ENCODE measurements around the gene PDS5B. TPM values are rescaled to one million over a fixed set of nuclear protein-coding genes. Genes with fewer than 3 reads are reported as not detected.

The PDS5B gene
- total RNA-seq, 6 experiments from 2014 or later = 11.9 to 14.2 (median 12.5) TPM

- no peak overlapping the region for H3K4me3 ChIP-seq
- no peak for DNase-seq
- intact Hi-C loops (cut with DNase I) = no loop called here
- no peaks in the 10 kb centered on the region for H3K36me3 ChIP-seq
- WGBS (ENCODE audit: insufficient coverage, low coverage, low lambda C conversion rate, missing lambda C conversion rate) = 90% methylated on average over 1 of the region's 1 CpG
- H3K27me3 ChIP-seq = no peaks in the 10 kb centered on the region
- no peak for TF ChIP-seq POLR2A (IDR thresholded peaks at IDR 0.05)
- no peak for TF ChIP-seq CTCF (IDR thresholded peaks at IDR 0.05)
- no peaks in the 10 kb centered on the region for H3K4me1 ChIP-seq
- no peak overlapping the region for H3K27ac ChIP-seq
- no peaks in the 10 kb centered on the region for H3K9me3 ChIP-seq
- no peak for ATAC-seq
These were observed 95.9 kb downstream of the PDS5B start for GRCh38 chr13:32682130-32682529.

GRCh38 chr13:32682740-32683139 lies 96.5 kb downstream of the PDS5B start:
- Histone ChIP-seq H3K9me3 (no peaks in the 10 kb centered on the region), H3K4me3 (no peak overlapping the region), H3K27me3 (no peaks in the 10 kb centered on the region), H3K36me3 (no peaks in the 10 kb centered on the region), H3K27ac (no peak overlapping the region), H3K4me1 (no peaks in the 10 kb centered on the region)
- intact Hi-C loops (cut with DNase I) = no loop called here
- TF ChIP-seq CTCF (IDR thresholded peaks at IDR 0.05) = no peak
- TF ChIP-seq POLR2A (IDR thresholded peaks at IDR 0.05) = no peak
- DNase-seq (no peak), ATAC-seq (peak; percentile 59 to 73 (median 66))
- 65% methylated on average over 5 of the region's 6 CpGs for WGBS (ENCODE audit: insufficient coverage, low coverage, low lambda C conversion rate, missing lambda C conversion rate)

GRCh38 chr13:32687275-32687674 lies 101.0 kb downstream of the PDS5B start:
- WGBS (ENCODE audit: insufficient coverage, low coverage, low lambda C conversion rate, missing lambda C conversion rate) = 89% methylated on average over 2 of the region's 2 CpGs
- no peaks in the 10 kb centered on the region for H3K4me1 ChIP-seq
- no peak overlapping the region for H3K4me3 ChIP-seq
- no peaks in the 10 kb centered on the region for H3K27me3 ChIP-seq
- TF ChIP-seq CTCF (IDR thresholded peaks at IDR 0.05) = no peak
- no peak for TF ChIP-seq POLR2A (IDR thresholded peaks at IDR 0.05)
- no peak for ATAC-seq
- no peaks in the 10 kb centered on the region for H3K9me3 ChIP-seq
- H3K27ac ChIP-seq = no peak overlapping the region
- intact Hi-C loops (cut with DNase I) = no loop called here
- no peak for DNase-seq
- no peaks in the 10 kb centered on the region for H3K36me3 ChIP-seq

- Histone ChIP-seq H3K27me3 (no peaks in the 10 kb centered on the region), H3K27ac (no peak overlapping the region), H3K9me3 (no peaks in the 10 kb centered on the region), H3K4me3 (no peak overlapping the region), H3K4me1 (no peaks in the 10 kb centered on the region), H3K36me3 (no peaks in the 10 kb centered on the region)
- no peak for ATAC-seq
- intact Hi-C loops (cut with DNase I) = no loop called here
- WGBS (ENCODE audit: insufficient coverage, low coverage, low lambda C conversion rate, missing lambda C conversion rate) = 94% methylated on average over 2 of the region's 2 CpGs
- no peak for TF ChIP-seq POLR2A (IDR thresholded peaks at IDR 0.05)
- TF ChIP-seq CTCF (IDR thresholded peaks at IDR 0.05) = no peak
- DNase-seq = no peak
These were observed 109.5 kb downstream of the PDS5B start for GRCh38 chr13:32695602-32696250.
